IMR-90 (cell line): ENCODE results near the gene TSGA10IP.

Experiments used
- BHLHE40 ChIP-seq: fragments of 150-350 bp; IDR thresholded peaks from 2 replicates; pipeline ENCODE4 v1.6.1; 2016; ENCODE audit warnings: mild to moderate bottlenecking, low read depth, low read length
- CEBPB ChIP-seq: IDR thresholded peaks from 2 replicates; pipeline ENCODE4 v1.6.1; 2012; ENCODE audit warnings: low read depth, low read length, improper control_type of control experiment
- CTCF ChIP-seq: conservative IDR thresholded peaks from 2 replicates; pipeline ENCODE4 v1.5.1; 2012; ENCODE audit warnings: mild to moderate bottlenecking, low read depth, low read length, improper control_type of control experiment
- FOS ChIP-seq: fragments of 150-350 bp; IDR thresholded peaks from 2 replicates; pipeline ENCODE4 v1.6.1; 2016; ENCODE audit warnings: low read depth, low read length
- MAFK ChIP-seq: IDR thresholded peaks from 2 replicates; pipeline ENCODE4 v1.6.1; 2012; ENCODE audit warnings: low read depth, low read length, improper control_type of control experiment
- MAZ ChIP-seq: IDR thresholded peaks from 2 replicates; pipeline ENCODE4 v1.6.1; 2012; ENCODE audit warnings: low read depth, mild to moderate bottlenecking, low read length, improper control_type of control experiment, moderate library complexity, borderline replicate concordance
- POLR2A ChIP-seq: IDR thresholded peaks from 2 replicates; pipeline ENCODE4 v1.6.1; 2012; ENCODE audit warnings: mild to moderate bottlenecking, low read depth, low read length
- RAD21 ChIP-seq: IDR thresholded peaks from 2 replicates; pipeline ENCODE4 v1.6.1; 2012; ENCODE audit warnings: low read length, improper control_type of control experiment
- RCOR1 ChIP-seq: IDR thresholded peaks from 2 replicates; pipeline ENCODE4 v1.6.1; 2012; ENCODE audit warnings: mild to moderate bottlenecking, low read length, improper control_type of control experiment; ENCODE audit not compliant: insufficient replicate concordance
- SMC3 ChIP-seq: fragments of 150-350 bp; IDR thresholded peaks from 2 replicates; pipeline ENCODE4 v1.6.1; 2016; ENCODE audit warnings: low read depth, mild to moderate bottlenecking, antibody characterized with exemption, low read length, moderate library complexity
- TF ChIP-seq, protein P1 (sequence below): fragments of 150-350 bp; IDR thresholded peaks from 2 replicates; pipeline ENCODE4 v1.6.1; 2017; ENCODE audit warnings: mild to moderate bottlenecking, antibody characterized with exemption, low read length, low read depth

DNA sequence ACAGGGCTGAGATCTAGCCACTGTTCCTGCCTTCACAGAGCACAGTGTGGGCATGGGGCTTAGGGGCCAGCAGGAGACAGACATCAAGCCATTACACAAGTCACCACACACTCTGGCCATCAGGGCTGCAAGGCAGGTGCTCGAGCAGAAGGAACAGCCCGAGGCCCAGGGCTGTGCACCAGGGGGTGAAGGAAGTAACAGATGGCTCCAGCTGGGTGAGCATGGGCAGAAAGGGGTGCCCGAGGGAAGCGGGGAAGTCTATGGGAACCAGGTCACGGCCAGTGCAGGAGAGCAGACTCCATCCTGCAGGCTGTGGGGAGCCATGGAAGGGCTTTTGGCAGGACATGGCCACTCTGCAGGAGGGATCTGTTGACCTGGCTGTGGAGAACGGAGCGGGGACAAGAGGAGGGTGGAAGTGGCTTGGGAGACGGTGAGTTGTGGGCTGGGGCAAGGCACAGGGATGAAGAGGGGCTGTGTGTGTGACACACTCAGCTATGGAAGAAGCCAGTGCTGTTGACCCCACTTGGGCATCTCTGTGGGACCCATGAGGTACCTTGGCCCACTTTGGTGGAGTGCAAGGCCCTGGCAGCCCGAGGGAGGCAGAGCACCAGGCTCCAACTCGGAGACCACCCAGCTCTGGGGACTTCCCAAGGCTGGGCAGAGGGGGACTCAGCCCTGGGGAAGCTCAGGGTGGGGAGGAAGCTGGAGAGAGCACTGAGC is 30.0 kb upstream of the TSGA10IP start:
- TF ChIP-seq CEBPB, result no peak
- TF ChIP-seq CTCF, result no peak
- TF ChIP-seq POLR2A, result peak; percentile 50; the same call in 1 of the 2 replicates
- no peak for TF ChIP-seq BHLHE40
- TF ChIP-seq, protein P1, sequence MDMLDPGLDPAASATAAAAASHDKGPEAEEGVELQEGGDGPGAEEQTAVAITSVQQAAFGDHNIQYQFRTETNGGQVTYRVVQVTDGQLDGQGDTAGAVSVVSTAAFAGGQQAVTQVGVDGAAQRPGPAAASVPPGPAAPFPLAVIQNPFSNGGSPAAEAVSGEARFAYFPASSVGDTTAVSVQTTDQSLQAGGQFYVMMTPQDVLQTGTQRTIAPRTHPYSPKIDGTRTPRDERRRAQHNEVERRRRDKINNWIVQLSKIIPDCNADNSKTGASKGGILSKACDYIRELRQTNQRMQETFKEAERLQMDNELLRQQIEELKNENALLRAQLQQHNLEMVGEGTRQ, result no peak
- no peak for TF ChIP-seq RCOR1
- TF ChIP-seq RAD21, result peak; percentile 28; the same call in 1 of the 2 replicates
- TF ChIP-seq FOS, result no peak
- TF ChIP-seq SMC3, result no peak
- TF ChIP-seq MAFK, result no peak
- peak; percentile 96 for TF ChIP-seq MAZ
